ENCODE measurements around the gene MIGA1.
"Not testable (repeated sequence)": the region's sequence is repeated elsewhere in the genome, so short reads cannot be mapped to it uniquely, and the experiment has no call there.

The MIGA1 gene

GRCh38 chr1:77744576-77744975, 34.9 kb upstream of the MIGA1 start:
- TF ChIP-seq CTCF (IDR thresholded peaks at IDR 0.05; ENCODE audit: low read depth, low read length): no peak
- no peak for TF ChIP-seq MAX (IDR thresholded peaks at IDR 0.05; ENCODE audit: low read depth, low read length)
- TF ChIP-seq POLR2A (IDR thresholded peaks at IDR 0.05; ENCODE audit: extremely low read depth, insufficient read length): no peak
- TF ChIP-seq MYC (IDR thresholded peaks at IDR 0.05; ENCODE audit: low read depth, low read length): no peak
- H3K4me3 ChIP-seq (ENCODE audit: low read depth, low read length): no peak overlapping the region
- no peak for DNase-seq (ENCODE audit: low read depth)

GRCh38 chr1:77749489-77749888, 30.0 kb upstream of the MIGA1 start:
- not testable (repeated sequence) for DNase-seq (ENCODE audit: low read depth); H3K4me3 ChIP-seq (ENCODE audit: low read depth, low read length)

GRCh38 chr1:77756052-77756754, 23.2 kb upstream of the MIGA1 start:
- no peak for TF ChIP-seq MYC (IDR thresholded peaks at IDR 0.05; ENCODE audit: low read depth, low read length)
- DNase-seq (ENCODE audit: low read depth): no peak
- H3K4me3 ChIP-seq (ENCODE audit: low read depth, low read length): peak overlapping the region; percentile 96

GRCh38 chr1:77757066-77757584, 22.3 kb upstream of the MIGA1 start:
- peak overlapping the region; percentile 96 for H3K4me3 ChIP-seq (ENCODE audit: low read depth, low read length)
- no peak for TF ChIP-seq MAX (IDR thresholded peaks at IDR 0.05; ENCODE audit: low read depth, low read length)
- TF ChIP-seq MYC (IDR thresholded peaks at IDR 0.05; ENCODE audit: low read depth, low read length): no peak
- no peak for TF ChIP-seq POLR2A (IDR thresholded peaks at IDR 0.05; ENCODE audit: extremely low read depth, insufficient read length)
- TF ChIP-seq CTCF (IDR thresholded peaks at IDR 0.05; ENCODE audit: low read depth, low read length): no peak
- DNase-seq (ENCODE audit: low read depth): no peak

- peak overlapping the region; percentile 96 for H3K4me3 ChIP-seq (ENCODE audit: low read depth, low read length)
- DNase-seq (ENCODE audit: low read depth): peak; percentile 16
- TF ChIP-seq CTCF (IDR thresholded peaks at IDR 0.05; ENCODE audit: low read depth, low read length): no peak
- TF ChIP-seq MAX (IDR thresholded peaks at IDR 0.05; ENCODE audit: low read depth, low read length): no peak
- no peak for TF ChIP-seq MYC (IDR thresholded peaks at IDR 0.05; ENCODE audit: low read depth, low read length)
- no peak for TF ChIP-seq POLR2A (IDR thresholded peaks at IDR 0.05; ENCODE audit: extremely low read depth, insufficient read length)
Measured at GRCh38 chr1:77757603-77758002, 21.8 kb upstream of the MIGA1 start.

GRCh38 chr1:77759071-77760028, 20.1 kb upstream of the MIGA1 start, which contains the start of gene USP33:
Gene USP33 (minus strand): TSS chr1:77759852. CDS start chr1:77741697, 18,155 bp downstream.
- peak; percentile 91 for DNase-seq (ENCODE audit: low read depth)
- peak within 1 kb of the TSS; percentile 96 for H3K4me3 ChIP-seq (ENCODE audit: low read depth, low read length)
- TF ChIP-seq MAX (IDR thresholded peaks at IDR 0.05; ENCODE audit: low read depth, low read length): peak; percentile 32; the same call in 1 of the 2 replicates
- TF ChIP-seq POLR2A (IDR thresholded peaks at IDR 0.05; ENCODE audit: extremely low read depth, insufficient read length): peak; percentile 74
- TF ChIP-seq CTCF (IDR thresholded peaks at IDR 0.05; ENCODE audit: low read depth, low read length): no peak
- TF ChIP-seq MYC (IDR thresholded peaks at IDR 0.05; ENCODE audit: low read depth, low read length): no peak
